ENCODE data around the gene NTM. TPM values are rescaled to one million over a fixed set of nuclear protein-coding genes. Genes with fewer than 3 reads are reported as not detected.

NTM gene
- polyA plus RNA-seq, 1 donor from 2014 or later = not detected

DNA sequence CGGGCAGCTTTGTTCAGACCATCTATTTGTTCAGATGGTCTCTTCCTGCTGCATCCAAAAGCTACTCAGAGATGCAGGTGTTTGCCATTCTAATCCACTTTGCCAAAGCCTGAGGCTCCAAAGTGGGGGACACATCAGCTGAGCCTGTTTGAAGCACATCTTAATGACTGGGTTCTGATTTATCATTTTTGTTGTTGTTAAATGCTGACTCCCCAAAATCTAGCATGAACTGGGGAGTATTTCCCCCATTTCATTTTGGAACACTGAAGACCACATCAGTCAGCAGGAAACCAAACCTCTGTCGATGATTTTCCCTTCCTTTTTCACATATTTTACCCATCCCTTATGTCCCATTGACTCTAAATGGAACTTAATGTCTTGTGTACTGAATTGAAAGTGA is 262.6 kb downstream of the NTM start:
- no peaks in the 10 kb centered on the region for H3K36me3 Mint-ChIP-seq
- no peak overlapping the region for H3K4me3 Mint-ChIP-seq
- no peaks in the 10 kb centered on the region for H3K4me1 Mint-ChIP-seq
- H3K27me3 Mint-ChIP-seq = peaks cover 2% of the 10 kb centered on the region
- H3K9me3 Mint-ChIP-seq = peaks cover 3 to 7% (median 4%) of the 10 kb centered on the region in 3 donors
- H3K27ac Mint-ChIP-seq = no peak overlapping the region

DNA sequence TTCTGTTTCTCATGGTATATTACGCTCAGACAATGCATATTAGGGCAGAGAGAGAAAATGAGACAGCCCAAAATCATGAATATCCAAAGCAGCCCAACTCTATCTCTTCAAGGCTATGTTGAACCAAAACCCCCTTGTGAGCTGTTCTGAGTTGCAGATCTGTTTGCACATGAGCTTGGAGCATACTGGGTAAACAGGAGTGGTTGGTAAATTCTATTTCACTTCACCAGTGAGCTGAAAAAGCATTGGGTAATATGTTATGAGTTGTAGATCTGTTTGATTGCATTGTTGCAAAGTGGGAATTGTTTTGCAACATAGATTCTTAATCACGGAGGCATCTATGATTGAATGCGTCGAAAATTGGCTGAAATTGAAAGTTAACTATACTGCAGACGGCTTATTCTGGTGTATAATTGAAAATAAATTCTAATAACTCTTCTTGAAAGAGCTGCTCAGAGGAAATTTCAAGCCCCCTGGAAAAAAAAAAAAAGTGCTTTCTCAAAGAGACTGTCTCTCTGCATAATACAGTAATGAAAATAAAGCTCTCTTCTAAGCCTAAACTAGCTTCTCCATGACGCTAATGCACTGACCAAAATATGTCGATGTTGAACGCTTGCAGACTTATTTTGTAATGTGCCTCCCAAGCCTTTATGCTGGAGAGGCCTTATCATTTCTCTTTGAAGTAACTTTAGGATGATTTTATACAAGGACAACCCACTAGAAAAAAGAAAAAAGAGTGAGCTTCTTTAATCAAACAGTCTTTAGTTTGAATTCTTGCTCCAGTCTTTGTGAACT is 263.7 kb downstream of the NTM start:
- no peak overlapping the region for H3K27ac Mint-ChIP-seq
- H3K4me1 Mint-ChIP-seq = no peaks in the 10 kb centered on the region
- H3K36me3 Mint-ChIP-seq = no peaks in the 10 kb centered on the region

GRCh38 chr11:131637469-131638175 is 267.2 kb downstream of the NTM start:
- H3K27me3 Mint-ChIP-seq = no peaks in the 10 kb centered on the region
- H3K27ac Mint-ChIP-seq = no peak overlapping the region
- H3K4me1 Mint-ChIP-seq = no peaks in the 10 kb centered on the region
- H3K9me3 Mint-ChIP-seq = peaks cover 2 to 5% (median 2%) of the 10 kb centered on the region in 3 donors
- no peak overlapping the region for H3K4me3 Mint-ChIP-seq
- H3K36me3 Mint-ChIP-seq = no peaks in the 10 kb centered on the region

More for the DNA sequence above, 263.7 kb downstream of the NTM start:
- Mint-ChIP-seq H3K27me3 (no peaks in the 10 kb centered on the region), H3K4me3 (no peak overlapping the region), H3K9me3 (peaks cover 3 to 5% (median 4%) of the 10 kb centered on the region in 3 donors)

DNA sequence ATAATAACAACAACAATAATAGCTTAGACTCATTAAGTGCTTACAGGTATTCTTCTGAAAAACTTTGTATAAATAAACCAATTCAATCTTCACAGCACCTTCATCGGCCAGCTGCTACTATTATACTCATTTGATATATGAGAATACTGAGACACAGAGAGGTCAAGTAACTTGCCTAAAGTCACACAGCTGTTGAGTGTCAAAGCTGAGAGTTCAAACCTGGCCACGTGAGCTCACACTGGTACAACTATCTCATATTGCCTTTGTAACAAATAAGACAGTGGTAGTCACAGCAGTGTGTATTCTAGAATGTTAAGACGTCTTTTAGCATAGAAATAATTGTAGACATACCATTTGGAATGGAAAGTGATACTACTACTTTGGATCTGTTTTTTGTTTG is 268.5 kb downstream of the NTM start:
- H3K27ac Mint-ChIP-seq = no peak overlapping the region
- H3K36me3 Mint-ChIP-seq = no peaks in the 10 kb centered on the region
- no peaks in the 10 kb centered on the region for H3K4me1 Mint-ChIP-seq
- no peak overlapping the region for H3K4me3 Mint-ChIP-seq
- no peaks in the 10 kb centered on the region for H3K27me3 Mint-ChIP-seq
- H3K9me3 Mint-ChIP-seq = peaks cover 2 to 5% (median 2%) of the 10 kb centered on the region in 3 donors

- Mint-ChIP-seq H3K9me3 (peaks cover 2 to 3% (median 2%) of the 10 kb centered on the region in 3 donors), H3K36me3 (no peaks in the 10 kb centered on the region), H3K4me3 (no peak overlapping the region), H3K27ac (no peak overlapping the region), H3K27me3 (no peaks in the 10 kb centered on the region), H3K4me1 (no peaks in the 10 kb centered on the region)
Observed at GRCh38 chr11:131640320-131640719, 269.9 kb downstream of the NTM start.

DNA sequence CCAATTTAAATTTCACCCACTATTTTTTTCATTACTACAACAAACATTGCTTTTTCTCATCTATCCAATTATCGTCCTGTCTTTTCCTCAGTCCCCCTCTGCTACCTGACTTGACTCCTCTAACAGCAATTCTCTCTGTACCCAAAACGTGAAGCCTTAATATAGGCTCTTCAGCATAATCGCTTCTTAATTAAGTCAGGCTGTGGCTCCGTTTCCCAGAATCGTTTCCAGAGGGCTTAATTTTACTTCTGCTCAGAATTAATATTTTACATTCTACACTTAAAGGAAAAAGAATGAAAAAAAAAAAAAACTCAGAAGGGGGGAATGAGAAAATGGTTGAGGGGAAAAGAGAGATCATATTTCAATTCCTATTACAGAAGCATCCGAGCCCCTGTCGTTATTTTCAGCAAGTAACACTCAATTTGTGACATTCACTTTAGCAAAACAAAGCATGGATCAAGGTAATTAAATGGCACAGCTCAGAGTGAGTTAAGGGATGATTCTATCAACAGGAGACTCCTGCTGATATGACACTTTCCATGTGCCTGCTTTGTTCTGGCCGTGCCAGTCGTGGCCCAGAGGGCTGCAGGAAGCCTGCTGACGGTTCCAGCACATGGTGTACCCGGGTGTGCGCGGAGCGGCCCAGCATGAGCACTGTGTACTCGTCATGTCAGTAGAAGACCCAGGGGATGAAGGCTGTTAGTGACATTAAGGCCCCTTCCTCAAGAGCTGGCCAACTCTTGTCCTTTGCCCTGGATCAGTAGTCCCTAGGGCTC is 272.5 kb downstream of the NTM start:
- Mint-ChIP-seq H3K4me1 (no peaks in the 10 kb centered on the region), H3K27ac (no peak overlapping the region), H3K27me3 (no peaks in the 10 kb centered on the region), H3K9me3 (peaks cover 0 to 4% (median 2%) of the 10 kb centered on the region in 3 donors), H3K36me3 (no peaks in the 10 kb centered on the region), H3K4me3 (no peak overlapping the region)

GRCh38 chr11:131644204-131644795 is 273.9 kb downstream of the NTM start:
- Mint-ChIP-seq H3K4me3 (no peak overlapping the region), H3K36me3 (no peaks in the 10 kb centered on the region), H3K27me3 (no peaks in the 10 kb centered on the region), H3K4me1 (no peaks in the 10 kb centered on the region), H3K9me3 (peaks cover 0 to 10% (median 7%) of the 10 kb centered on the region in 3 donors), H3K27ac (no peak overlapping the region)

GRCh38 chr11:131645237-131645636 is 274.8 kb downstream of the NTM start:
- H3K4me3 Mint-ChIP-seq = no peak overlapping the region
- no peak overlapping the region for H3K27ac Mint-ChIP-seq
- H3K36me3 Mint-ChIP-seq = no peaks in the 10 kb centered on the region
- H3K27me3 Mint-ChIP-seq = no peaks in the 10 kb centered on the region
- H3K9me3 Mint-ChIP-seq = peaks cover 0 to 8% (median 7%) of the 10 kb centered on the region in 3 donors
- H3K4me1 Mint-ChIP-seq = no peaks in the 10 kb centered on the region

GRCh38 chr11:131649856-131650255 is 279.4 kb downstream of the NTM start:
- no peak overlapping the region for H3K4me3 Mint-ChIP-seq
- H3K36me3 Mint-ChIP-seq = no peaks in the 10 kb centered on the region
- H3K27me3 Mint-ChIP-seq = peaks cover 3% of the 10 kb centered on the region
- H3K4me1 Mint-ChIP-seq = no peaks in the 10 kb centered on the region
- H3K9me3 Mint-ChIP-seq = peaks cover 0 to 8% (median 5%) of the 10 kb centered on the region in 3 donors
- no peak overlapping the region for H3K27ac Mint-ChIP-seq

DNA sequence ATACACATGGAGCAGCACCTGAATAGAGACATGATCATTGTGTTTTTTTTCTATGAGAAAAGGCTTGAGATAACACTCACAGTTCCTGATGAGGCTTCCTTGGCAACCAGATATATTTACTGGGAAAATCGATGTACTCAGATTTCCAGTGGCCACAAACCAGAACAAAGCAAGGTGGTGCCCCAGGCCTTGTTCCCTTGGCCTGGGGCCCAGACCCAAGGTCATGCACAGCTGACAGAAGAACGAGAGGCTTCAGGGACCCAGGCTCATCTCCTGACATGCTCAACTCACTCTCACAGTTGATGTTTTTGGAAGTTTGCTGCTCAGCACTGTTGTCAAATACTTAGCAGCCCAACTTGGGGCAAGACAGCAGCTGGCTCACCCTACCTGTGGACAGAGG is 281.8 kb downstream of the NTM start:
- H3K27me3 Mint-ChIP-seq = peaks cover 5% of the 10 kb centered on the region
- H3K36me3 Mint-ChIP-seq = peaks cover 3% of the 10 kb centered on the region
- peaks cover 0 to 8% (median 5%) of the 10 kb centered on the region in 3 donors for H3K9me3 Mint-ChIP-seq
- H3K4me3 Mint-ChIP-seq = no peak overlapping the region
- no peaks in the 10 kb centered on the region for H3K4me1 Mint-ChIP-seq
- H3K27ac Mint-ChIP-seq = no peak overlapping the region

DNA sequence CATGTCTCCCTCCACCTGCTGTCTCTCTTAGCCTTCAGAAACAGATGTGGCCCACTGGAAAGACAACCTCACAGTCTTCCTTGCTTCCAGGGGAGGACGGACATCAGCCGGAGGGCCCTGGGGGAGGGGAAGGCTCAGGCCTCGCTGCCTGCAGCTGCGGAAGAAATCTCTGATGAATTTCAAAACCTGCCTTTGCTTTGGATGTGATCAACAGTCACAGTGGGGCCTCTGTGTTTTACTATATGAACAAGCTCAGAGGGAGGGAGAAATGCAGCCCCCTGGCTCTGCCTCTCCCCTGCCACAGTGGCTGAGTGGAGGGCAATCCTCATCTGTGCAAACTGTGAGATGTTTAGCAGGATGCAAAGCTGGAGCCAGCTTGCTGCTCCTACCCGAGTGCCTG is 282.8 kb downstream of the NTM start:
- Mint-ChIP-seq H3K27me3 (peaks cover 7% of the 10 kb centered on the region), H3K4me3 (no peak overlapping the region), H3K4me1 (no peaks in the 10 kb centered on the region), H3K36me3 (peaks cover 3% of the 10 kb centered on the region), H3K27ac (no peak overlapping the region), H3K9me3 (peaks cover 0 to 3% (median 1%) of the 10 kb centered on the region in 3 donors)

DNA sequence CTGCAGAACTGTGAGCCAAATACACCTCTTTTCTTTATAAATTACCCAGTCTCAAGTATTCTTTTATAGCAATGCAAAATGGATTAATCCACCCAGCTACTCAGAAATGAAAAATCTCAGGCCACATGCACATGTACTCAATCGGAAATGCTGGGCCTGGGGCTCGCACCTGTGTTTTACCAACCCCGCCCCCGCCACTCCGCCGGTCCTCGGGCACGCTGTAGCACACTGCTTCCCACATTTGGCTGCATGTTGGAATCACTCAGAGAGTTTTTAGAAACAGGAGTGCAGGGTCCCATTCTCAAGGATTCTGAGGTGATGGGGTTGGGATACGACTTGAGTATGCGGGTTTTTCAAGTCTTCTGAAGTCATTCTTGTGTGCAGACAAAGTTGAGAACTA is 284.4 kb downstream of the NTM start:
- Mint-ChIP-seq H3K9me3 (no peaks in the 10 kb centered on the region), H3K27ac (no peak overlapping the region), H3K4me1 (no peaks in the 10 kb centered on the region), H3K27me3 (peaks cover 7% of the 10 kb centered on the region), H3K36me3 (peaks cover 3% of the 10 kb centered on the region), H3K4me3 (no peak overlapping the region)

DNA sequence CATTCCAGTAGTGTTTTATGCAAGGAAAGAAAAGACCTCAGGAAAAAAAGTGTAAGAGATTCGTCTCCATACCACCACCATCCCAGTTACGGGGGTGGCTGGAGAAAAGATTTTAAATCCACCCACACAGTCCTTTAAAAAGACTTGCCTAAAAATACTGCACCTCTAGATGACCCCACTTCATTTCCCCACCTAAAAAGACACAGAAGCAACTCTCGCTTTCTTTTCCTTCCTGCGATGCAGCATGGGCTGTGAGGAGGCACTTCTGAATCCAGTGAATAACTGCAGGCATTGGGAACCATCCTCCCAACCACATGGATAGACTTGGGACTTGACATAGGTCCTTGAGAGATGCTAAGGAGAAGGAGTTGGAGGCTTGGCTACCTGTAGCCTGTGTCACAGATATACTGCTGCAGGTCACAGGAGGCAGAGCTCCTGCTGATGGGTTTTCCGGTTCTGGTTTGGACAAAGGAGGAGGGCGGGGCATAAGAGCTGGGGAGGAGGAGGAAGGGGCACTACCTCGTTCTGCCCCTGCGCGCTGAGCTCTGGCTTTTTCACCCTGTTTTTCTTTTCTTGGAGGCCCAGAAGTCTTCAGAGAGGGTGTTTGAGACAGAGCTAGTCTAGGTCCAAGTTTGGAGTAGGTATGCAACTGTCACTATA is 285.9 kb downstream of the NTM start:
- Mint-ChIP-seq H3K9me3 (no peaks in the 10 kb centered on the region), H3K4me3 (peak overlapping the region in 2 of 4 donors; percentile 45 to 84), H3K27me3 (peaks cover 7% of the 10 kb centered on the region), H3K4me1 (no peaks in the 10 kb centered on the region), H3K36me3 (peaks cover 3% of the 10 kb centered on the region), H3K27ac (no peak overlapping the region)

DNA sequence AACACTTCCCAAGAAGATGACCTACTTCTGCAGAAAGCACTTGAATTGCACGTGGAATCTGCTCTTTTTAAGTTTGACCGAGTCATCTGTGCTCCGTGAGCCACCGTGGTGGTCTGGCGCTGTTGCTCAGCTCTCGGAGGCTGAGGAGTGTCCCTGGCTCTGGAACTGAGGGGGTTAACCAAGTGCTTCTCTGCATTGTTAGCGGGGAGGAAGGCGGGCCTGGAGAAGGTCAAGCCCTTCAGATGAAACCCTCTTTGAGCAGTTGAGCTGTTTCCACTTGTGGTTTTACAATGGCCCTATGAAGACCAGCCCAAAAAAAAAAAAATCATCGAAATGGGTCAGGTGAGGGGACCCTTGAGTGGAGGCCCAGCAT is 286.4 kb downstream of the NTM start:
- no peak overlapping the region for H3K4me3 Mint-ChIP-seq
- H3K9me3 Mint-ChIP-seq = no peaks in the 10 kb centered on the region
- no peaks in the 10 kb centered on the region for H3K4me1 Mint-ChIP-seq
- H3K27me3 Mint-ChIP-seq = peaks cover 7% of the 10 kb centered on the region
- H3K27ac Mint-ChIP-seq = no peak overlapping the region
- peaks cover 3% of the 10 kb centered on the region for H3K36me3 Mint-ChIP-seq

Data from IgD-negative memory B cell (primary cell).